Panc1 (cell line): ENCODE measurements around the gene HSP90AB1. TPM values are rescaled to one million over a fixed set of nuclear protein-coding genes. Genes with fewer than 3 reads are reported as not detected.

Source experiments
- ATAC-seq: fragments of 200-7000 bp; cut with Tn5 transposase; 2 replicates; pipeline ENCODE4 v1.9.1; 2020; ENCODE audit warnings: mild to moderate bottlenecking, moderate library complexity
- BruUV-seq: library from RNA; stranded (reverse); fragments of 400-500 nt; replicated peaks from 2 replicates; lab custom pipeline; 2021; lab: Mats Ljungman, UMichigan
- CTCF ChIA-PET: fragments of 300-600 bp; sonication (Branson Sonifier 250); formaldehyde crosslinking; loops from one replicate; lab custom pipeline; 2022; ENCODE audit warnings: antibody characterized with exemption; lab: Charles Lee
- POLR2A ChIA-PET: fragments of 300-600 bp; sonication (Branson Sonifier 250); formaldehyde crosslinking; loops from one replicate; lab custom pipeline; 2022; ENCODE audit warnings: antibody characterized with exemption; lab: Charles Lee
- DNase-seq: peaks from one replicate; pipeline ENCODE4 v3.0.0-alpha.2; 2010; ENCODE audit warnings: low read depth, low spot score
- H3K27ac ChIP-seq: 2 replicates; pipeline ENCODE4 v1.5.1; 2011; ENCODE audit warnings: mild to moderate bottlenecking, low read length, inconsistent platforms
- H3K27me3 ChIP-seq: fragments of 200-500 bp; sonication (Bioruptor generic); 2 replicates; pipeline ENCODE4 v1.6.0; 2014; ENCODE audit warnings: low read length, inconsistent platforms; ENCODE audit not compliant: control insufficient read depth, insufficient read depth
- H3K36me3 ChIP-seq: fragments of 200-500 bp; sonication (Bioruptor generic); 2 replicates; pipeline ENCODE4 v1.5.1; 2014; ENCODE audit warnings: inconsistent platforms, mild to moderate bottlenecking, low read length, moderate library complexity; ENCODE audit not compliant: control insufficient read depth, insufficient read depth
- H3K4me1 ChIP-seq: 2 replicates; pipeline ENCODE4 v1.5.1; 2011; ENCODE audit warnings: inconsistent platforms, mild to moderate bottlenecking, low read length, moderate library complexity; ENCODE audit not compliant: control insufficient read depth, insufficient read depth
- H3K4me3 ChIP-seq, 2 experiments: 2 replicates each; pipeline ENCODE4 v1.5.1; 2011 to 2012; ENCODE audit warnings: low read depth in 2 of 2, low read length in 2 of 2, mild to moderate bottlenecking in 2 of 2, inconsistent platforms in 1 of 2, moderate library complexity in 1 of 2
- H3K9me3 ChIP-seq: fragments of 200-500 bp; sonication (Bioruptor generic); 2 replicates; pipeline ENCODE4 v1.5.1; 2014; ENCODE audit warnings: low read depth, mild to moderate bottlenecking, inconsistent platforms, low read length, moderate library complexity; ENCODE audit not compliant: control insufficient read depth, insufficient read depth
- POLR2AphosphoS5 ChIP-seq: IDR thresholded peaks from 2 replicates; pipeline ENCODE4 v1.6.1; 2012; ENCODE audit warnings: mild to moderate bottlenecking, low read depth, low read length, moderate library complexity
- in situ Hi-C: cut with HindIII; loops from 2 replicates; pipeline ENCODE4 v1.10.0; 2016; ENCODE audit warnings: low sequenced_read_pairs, low pct_unique_long_range_greater_than_20kb
- intact Hi-C: fragments of 100-400 bp; cut with micrococcal nuclease; formaldehyde crosslinking; loops from one replicate; pipeline ENCODE4 v1.10.0; 2022; ENCODE audit not compliant: unreplicated experiment
- total RNA-seq: library from RNA; stranded (reverse); gene quantifications from one replicate; pipeline ENCODE4 v1.2.1, GENCODE V29; 2021; ENCODE audit not compliant: unreplicated experiment
- TF ChIP-seq, protein P1 (sequence below), 2 experiments: IDR thresholded peaks; 2 replicates each; pipeline ENCODE4 v1.6.1; 2011 to 2012; ENCODE audit warnings: low read depth in 2 of 2, control low read depth in 1 of 2, low read length in 1 of 2, mild to moderate bottlenecking in 1 of 2, moderate library complexity in 1 of 2; ENCODE audit not compliant: insufficient read depth in 1 of 2

Gene HSP90AB1
- total RNA-seq, 1 experiment from 2014 or later: 1,253 TPM

DNA sequence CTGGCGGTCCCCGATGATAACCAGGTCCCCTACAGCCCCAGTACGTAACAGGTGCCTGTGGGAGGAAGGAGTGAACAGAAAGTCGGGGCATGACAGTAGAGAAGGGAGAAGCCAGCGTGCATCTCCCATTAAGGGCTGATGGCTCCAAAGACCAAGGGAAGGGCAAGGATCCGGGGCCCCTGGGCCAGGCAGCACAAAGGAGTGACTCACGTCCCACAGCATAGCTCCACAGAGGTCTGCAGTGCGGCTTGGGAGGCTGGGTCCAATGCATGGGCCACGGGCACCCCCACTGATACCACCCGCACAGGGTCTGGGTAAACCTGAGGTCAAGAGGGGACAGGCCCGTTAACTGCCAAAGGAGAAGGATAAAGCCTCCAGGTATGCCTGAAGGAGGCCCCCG lies 56.0 kb downstream of the HSP90AB1 start:
- ChIA-PET POLR2A (no interaction called here), CTCF (no interaction called here)
- Histone ChIP-seq H3K36me3 (no peaks in the 10 kb centered on the region), H3K4me1 (peaks cover 4% of the 10 kb centered on the region; the same call in 1 of the 2 replicates), H3K27me3 (no peaks in the 10 kb centered on the region), H3K9me3 (no peaks in the 10 kb centered on the region), H3K4me3 (no peak overlapping the region), H3K27ac (no peak overlapping the region)
- in situ Hi-C loops (no loop called here), intact Hi-C loops (no loop called here)
- TF ChIP-seq POLR2AphosphoS5: no peak
- TF ChIP-seq, protein P1, sequence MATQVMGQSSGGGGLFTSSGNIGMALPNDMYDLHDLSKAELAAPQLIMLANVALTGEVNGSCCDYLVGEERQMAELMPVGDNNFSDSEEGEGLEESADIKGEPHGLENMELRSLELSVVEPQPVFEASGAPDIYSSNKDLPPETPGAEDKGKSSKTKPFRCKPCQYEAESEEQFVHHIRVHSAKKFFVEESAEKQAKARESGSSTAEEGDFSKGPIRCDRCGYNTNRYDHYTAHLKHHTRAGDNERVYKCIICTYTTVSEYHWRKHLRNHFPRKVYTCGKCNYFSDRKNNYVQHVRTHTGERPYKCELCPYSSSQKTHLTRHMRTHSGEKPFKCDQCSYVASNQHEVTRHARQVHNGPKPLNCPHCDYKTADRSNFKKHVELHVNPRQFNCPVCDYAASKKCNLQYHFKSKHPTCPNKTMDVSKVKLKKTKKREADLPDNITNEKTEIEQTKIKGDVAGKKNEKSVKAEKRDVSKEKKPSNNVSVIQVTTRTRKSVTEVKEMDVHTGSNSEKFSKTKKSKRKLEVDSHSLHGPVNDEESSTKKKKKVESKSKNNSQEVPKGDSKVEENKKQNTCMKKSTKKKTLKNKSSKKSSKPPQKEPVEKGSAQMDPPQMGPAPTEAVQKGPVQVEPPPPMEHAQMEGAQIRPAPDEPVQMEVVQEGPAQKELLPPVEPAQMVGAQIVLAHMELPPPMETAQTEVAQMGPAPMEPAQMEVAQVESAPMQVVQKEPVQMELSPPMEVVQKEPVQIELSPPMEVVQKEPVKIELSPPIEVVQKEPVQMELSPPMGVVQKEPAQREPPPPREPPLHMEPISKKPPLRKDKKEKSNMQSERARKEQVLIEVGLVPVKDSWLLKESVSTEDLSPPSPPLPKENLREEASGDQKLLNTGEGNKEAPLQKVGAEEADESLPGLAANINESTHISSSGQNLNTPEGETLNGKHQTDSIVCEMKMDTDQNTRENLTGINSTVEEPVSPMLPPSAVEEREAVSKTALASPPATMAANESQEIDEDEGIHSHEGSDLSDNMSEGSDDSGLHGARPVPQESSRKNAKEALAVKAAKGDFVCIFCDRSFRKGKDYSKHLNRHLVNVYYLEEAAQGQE (IDR thresholded peaks at IDR 0.05; ENCODE audit: insufficient read depth in 1 of 2, low read depth in 2 of 2, low read length in 1 of 2): no peak
- BruUV-seq: no TSS peak
- ATAC-seq: no peak
- no peak for DNase-seq

Other genes starting within 250 kb of the HSP90AB1 start
- gene MRPL14, start 119.6 kb upstream of the HSP90AB1 start, total RNA-seq: 82.0 TPM
- gene TMEM63B, start 119.5 kb upstream of the HSP90AB1 start, total RNA-seq: 54.1 TPM
- gene CAPN11, start 88.3 kb upstream of the HSP90AB1 start, total RNA-seq: 1.2 TPM
- 1.8 TPM for gene MYMX, start 30.2 kb upstream of the HSP90AB1 start, total RNA-seq
- gene SLC29A1, start 23.5 kb upstream of the HSP90AB1 start, total RNA-seq: 263 TPM
- 105 TPM for gene SLC35B2, start 10.4 kb downstream of the HSP90AB1 start, total RNA-seq
- gene NFKBIE, start 18.4 kb downstream of the HSP90AB1 start, total RNA-seq: 24.9 TPM
- 0.18 TPM for gene TMEM151B, start 23.3 kb downstream of the HSP90AB1 start, total RNA-seq
- gene AARS2, start 66.2 kb downstream of the HSP90AB1 start, total RNA-seq: 13.1 TPM
- not detected for gene SPATS1, start 95.5 kb downstream of the HSP90AB1 start, total RNA-seq
- gene CDC5L, start 140.6 kb downstream of the HSP90AB1 start, total RNA-seq: 23.3 TPM